ENCODE measurements around the gene SSH2.
"Not testable (repeated sequence)": the region's sequence is repeated elsewhere in the genome, so short reads cannot be mapped to it uniquely, and the experiment has no call there.

SSH2 gene

GRCh38 chr17:29731589-29731929 is 198.5 kb downstream of the SSH2 start:
- DNase-seq, result no peak

- DNase-seq, result no peak
Measured at GRCh38 chr17:29728490-29728889, 201.5 kb downstream of the SSH2 start.

GRCh38 chr17:29726715-29727252 is 203.2 kb downstream of the SSH2 start:
- DNase-seq, result no peak

- not testable (repeated sequence) for DNase-seq
Measured at GRCh38 chr17:29725408-29725807, 204.6 kb downstream of the SSH2 start.

- no peak for DNase-seq
Measured at GRCh38 chr17:29723278-29724047, 206.6 kb downstream of the SSH2 start.

- no peak for DNase-seq
Measured at GRCh38 chr17:29722411-29723198, 207.4 kb downstream of the SSH2 start.

- DNase-seq, result no peak
Measured at GRCh38 chr17:29720551-29720950, 209.5 kb downstream of the SSH2 start.

GRCh38 chr17:29719469-29719868 is 210.6 kb downstream of the SSH2 start:
- no peak for DNase-seq

- no peak for DNase-seq
Measured at GRCh38 chr17:29718446-29719039, 211.5 kb downstream of the SSH2 start.

- DNase-seq, result no peak
Measured at GRCh38 chr17:29717817-29718216, 212.2 kb downstream of the SSH2 start.

- no peak for DNase-seq
Measured at GRCh38 chr17:29716566-29716965, 213.5 kb downstream of the SSH2 start.

GRCh38 chr17:29715680-29716079 is 214.3 kb downstream of the SSH2 start:
- no peak for DNase-seq

- DNase-seq, result no peak
Measured at GRCh38 chr17:29714146-29714545, 215.9 kb downstream of the SSH2 start.

- DNase-seq, result no peak
Measured at GRCh38 chr17:29713626-29714025, 216.4 kb downstream of the SSH2 start.

- no peak for DNase-seq
Measured at GRCh38 chr17:29711588-29712385, 218.2 kb downstream of the SSH2 start.

- no peak for DNase-seq
Measured at GRCh38 chr17:29710891-29711418, 219.1 kb downstream of the SSH2 start.

- DNase-seq, result no peak
Measured at GRCh38 chr17:29710520-29710884, 219.5 kb downstream of the SSH2 start.

- no peak for DNase-seq
Measured at GRCh38 chr17:29709866-29710519, 220.0 kb downstream of the SSH2 start.

- DNase-seq, result no peak
Measured at GRCh38 chr17:29707212-29707571, 222.8 kb downstream of the SSH2 start.

GRCh38 chr17:29706045-29706431 is 224.0 kb downstream of the SSH2 start:
- DNase-seq, result no peak

- no peak for DNase-seq
Measured at GRCh38 chr17:29705386-29705785, 224.6 kb downstream of the SSH2 start.

GRCh38 chr17:29699283-29699682 is 230.7 kb downstream of the SSH2 start:
- no peak for DNase-seq

Measured in activated T-cell treated with anti-CD3 and anti-CD28 coated beads, Interleukin-2, amount 50 U/mL, for 1 hour (primary cell).